ENCODE results near the gene ADGRF3. TPM values are rescaled to one million over a fixed set of nuclear protein-coding genes. Genes with fewer than 3 reads are reported as not detected.

The ADGRF3 gene
- polyA plus RNA-seq, 1 of the 3 experiments (the other 2 are of a cell fraction): 0.31 TPM

DNA sequence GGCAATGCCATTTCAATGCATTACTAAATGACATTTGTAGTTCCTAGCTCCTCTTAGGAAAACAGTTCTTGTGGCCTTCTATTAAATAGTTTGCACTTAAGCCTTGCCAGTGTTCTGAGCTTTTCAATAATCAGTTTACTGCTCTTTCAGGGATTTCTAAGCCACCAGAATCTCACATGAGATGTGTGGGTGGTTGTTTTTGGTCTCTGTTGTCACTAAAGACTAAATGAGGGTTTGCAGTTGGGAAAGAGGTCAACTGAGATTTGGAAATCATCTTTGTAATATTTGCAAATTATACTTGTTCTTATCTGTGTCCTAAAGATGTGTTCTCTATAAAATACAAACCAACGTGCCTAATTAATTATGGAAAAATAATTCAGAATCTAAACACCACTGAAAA is 56.6 kb downstream of the ADGRF3 start:
- H3K4me3 ChIP-seq (ENCODE audit: low read depth in 2 of 2, low read length in 1 of 2): no peak overlapping the region
- no peaks in the 10 kb centered on the region for H3K9me2 ChIP-seq
- no peak overlapping the region for H3K27ac ChIP-seq (ENCODE audit: low read depth in 2 of 2, low read length in 1 of 2)
- no peaks in the 10 kb centered on the region for H3K4me1 ChIP-seq (ENCODE audit: control insufficient read depth in 1 of 2, insufficient read depth in 2 of 2, low read depth in 1 of 2, low read length in 1 of 2)
- H3K27me3 ChIP-seq (ENCODE audit: insufficient read depth): no peaks in the 10 kb centered on the region
- H3K4me2 ChIP-seq: no peak overlapping the region
- CTCF ChIA-PET: no interaction called here
- H4K20me1 ChIP-seq (ENCODE audit: insufficient read depth): no peaks in the 10 kb centered on the region
- H3K79me2 ChIP-seq (ENCODE audit: insufficient read depth): no peaks in the 10 kb centered on the region
- TF ChIP-seq, protein P1, sequence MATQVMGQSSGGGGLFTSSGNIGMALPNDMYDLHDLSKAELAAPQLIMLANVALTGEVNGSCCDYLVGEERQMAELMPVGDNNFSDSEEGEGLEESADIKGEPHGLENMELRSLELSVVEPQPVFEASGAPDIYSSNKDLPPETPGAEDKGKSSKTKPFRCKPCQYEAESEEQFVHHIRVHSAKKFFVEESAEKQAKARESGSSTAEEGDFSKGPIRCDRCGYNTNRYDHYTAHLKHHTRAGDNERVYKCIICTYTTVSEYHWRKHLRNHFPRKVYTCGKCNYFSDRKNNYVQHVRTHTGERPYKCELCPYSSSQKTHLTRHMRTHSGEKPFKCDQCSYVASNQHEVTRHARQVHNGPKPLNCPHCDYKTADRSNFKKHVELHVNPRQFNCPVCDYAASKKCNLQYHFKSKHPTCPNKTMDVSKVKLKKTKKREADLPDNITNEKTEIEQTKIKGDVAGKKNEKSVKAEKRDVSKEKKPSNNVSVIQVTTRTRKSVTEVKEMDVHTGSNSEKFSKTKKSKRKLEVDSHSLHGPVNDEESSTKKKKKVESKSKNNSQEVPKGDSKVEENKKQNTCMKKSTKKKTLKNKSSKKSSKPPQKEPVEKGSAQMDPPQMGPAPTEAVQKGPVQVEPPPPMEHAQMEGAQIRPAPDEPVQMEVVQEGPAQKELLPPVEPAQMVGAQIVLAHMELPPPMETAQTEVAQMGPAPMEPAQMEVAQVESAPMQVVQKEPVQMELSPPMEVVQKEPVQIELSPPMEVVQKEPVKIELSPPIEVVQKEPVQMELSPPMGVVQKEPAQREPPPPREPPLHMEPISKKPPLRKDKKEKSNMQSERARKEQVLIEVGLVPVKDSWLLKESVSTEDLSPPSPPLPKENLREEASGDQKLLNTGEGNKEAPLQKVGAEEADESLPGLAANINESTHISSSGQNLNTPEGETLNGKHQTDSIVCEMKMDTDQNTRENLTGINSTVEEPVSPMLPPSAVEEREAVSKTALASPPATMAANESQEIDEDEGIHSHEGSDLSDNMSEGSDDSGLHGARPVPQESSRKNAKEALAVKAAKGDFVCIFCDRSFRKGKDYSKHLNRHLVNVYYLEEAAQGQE (IDR thresholded peaks at IDR 0.05; ENCODE audit: low read depth, low read length): no peak
- no peak for TF ChIP-seq TCF12 (IDR thresholded peaks at IDR 0.05)
- TF ChIP-seq NFIC (IDR thresholded peaks at IDR 0.05; ENCODE audit: borderline replicate concordance): no peak
- TF ChIP-seq FOSL2 (IDR thresholded peaks at IDR 0.05; ENCODE audit: borderline replicate concordance, low read depth): no peak
- TF ChIP-seq, protein P2, sequence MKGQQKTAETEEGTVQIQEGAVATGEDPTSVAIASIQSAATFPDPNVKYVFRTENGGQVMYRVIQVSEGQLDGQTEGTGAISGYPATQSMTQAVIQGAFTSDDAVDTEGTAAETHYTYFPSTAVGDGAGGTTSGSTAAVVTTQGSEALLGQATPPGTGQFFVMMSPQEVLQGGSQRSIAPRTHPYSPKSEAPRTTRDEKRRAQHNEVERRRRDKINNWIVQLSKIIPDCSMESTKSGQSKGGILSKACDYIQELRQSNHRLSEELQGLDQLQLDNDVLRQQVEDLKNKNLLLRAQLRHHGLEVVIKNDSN (IDR thresholded peaks at IDR 0.05; ENCODE audit: borderline replicate concordance, low read depth): no peak
- TF ChIP-seq JUND (IDR thresholded peaks at IDR 0.05): no peak
- TF ChIP-seq EP300 (IDR thresholded peaks at IDR 0.05; ENCODE audit: borderline replicate concordance in 1 of 2, low read depth in 1 of 2, low read length in 1 of 2): no peak
- 90% methylated on average over 1 of the region's 1 CpG for WGBS (ENCODE audit: low lambda C conversion rate)
- H3K9ac ChIP-seq: no peak overlapping the region
- POLR2A ChIA-PET: no interaction called here
- no peak overlapping the region for H2AFZ ChIP-seq (ENCODE audit: low read depth)
- peaks cover 5% of the 10 kb centered on the region for H3F3A ChIP-seq (replicated peaks; ENCODE audit: insufficient read depth)
- DNase-seq: no peak
- peaks cover 21 to 28% of the 10 kb centered on the region in 2 experiments for H3K36me3 ChIP-seq (replicated peaks in 1 of 2; ENCODE audit: control insufficient read depth in 1 of 2, insufficient read depth in 2 of 2, low read length in 1 of 2)
- no peaks in the 10 kb centered on the region for H3K9me3 ChIP-seq

DNA sequence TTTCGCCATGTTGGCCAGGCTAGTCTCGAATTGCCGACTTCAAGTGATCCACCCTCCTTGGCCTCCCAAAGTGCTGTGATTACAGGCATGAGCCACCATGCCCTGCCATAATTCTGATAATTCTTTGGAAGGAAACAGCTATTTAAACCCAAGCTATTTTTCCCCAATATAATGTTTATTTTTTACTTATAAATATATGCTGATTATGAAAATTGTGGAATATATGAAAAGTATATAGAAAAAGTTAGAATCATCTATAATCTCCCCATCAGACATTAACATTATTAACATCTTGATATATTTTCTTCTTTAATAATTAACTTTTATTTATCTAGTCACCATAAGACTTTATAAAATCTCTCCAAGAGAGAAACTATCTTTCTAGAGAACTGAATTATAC is 60.7 kb downstream of the ADGRF3 start:
- no peak for DNase-seq
- Histone ChIP-seq H3K36me3 (replicated peaks in 1 of 2; ENCODE audit: control insufficient read depth in 1 of 2, insufficient read depth in 2 of 2, low read length in 1 of 2) (peaks cover 49 to 60% of the 10 kb centered on the region in 2 experiments), H3K4me2 (no peak overlapping the region), H3K9me2 (no peaks in the 10 kb centered on the region), H3K4me3 (ENCODE audit: low read depth in 2 of 2, low read length in 1 of 2) (no peak overlapping the region), H4K20me1 (ENCODE audit: insufficient read depth) (no peaks in the 10 kb centered on the region), H3K27ac (ENCODE audit: low read depth in 2 of 2, low read length in 1 of 2) (no peak overlapping the region), H3K9me3 (no peaks in the 10 kb centered on the region), H3K79me2 (ENCODE audit: insufficient read depth) (no peaks in the 10 kb centered on the region), H3K27me3 (ENCODE audit: insufficient read depth) (no peaks in the 10 kb centered on the region), H3K9ac (no peak overlapping the region), H2AFZ (ENCODE audit: low read depth) (no peak overlapping the region), H3K4me1 (ENCODE audit: control insufficient read depth in 1 of 2, insufficient read depth in 2 of 2, low read depth in 1 of 2, low read length in 1 of 2) (no peaks in the 10 kb centered on the region), H3F3A (replicated peaks; ENCODE audit: insufficient read depth) (peaks cover 10% of the 10 kb centered on the region)
- ChIA-PET POLR2A (no interaction called here), CTCF (interaction anchor here (0.7 to 1.2 kb wide), 2 partner anchors 22 to 210 kb away, joined by 3 read pairs; no protein-coding TSS in a partner anchor)
- 100% methylated on average over 3 of the region's 3 CpGs for WGBS (ENCODE audit: low lambda C conversion rate)
- TF ChIP-seq NRF1 (IDR thresholded peaks at IDR 0.05; ENCODE audit: low read depth, low read length): no peak
- TF ChIP-seq CHD2 (IDR thresholded peaks at IDR 0.05; ENCODE audit: low read length, partially characterized antibody): no peak
- TF ChIP-seq POLR2AphosphoS5 (IDR thresholded peaks at IDR 0.05; ENCODE audit: low read depth, low read length): no peak
- TF ChIP-seq TCF12 (IDR thresholded peaks at IDR 0.05): no peak
- no peak for TF ChIP-seq GATA2 (CRISPR knock-in tag; IDR thresholded peaks at IDR 0.05)
- no peak for TF ChIP-seq MEF2A (IDR thresholded peaks at IDR 0.05; ENCODE audit: borderline replicate concordance, low read depth)
- TF ChIP-seq FOXM1 (IDR thresholded peaks at IDR 0.05; ENCODE audit: low read depth): no peak
- TF ChIP-seq RAD21 (IDR thresholded peaks at IDR 0.05; ENCODE audit: low read length): no peak
- no peak for TF ChIP-seq RCOR1 (IDR thresholded peaks at IDR 0.05; ENCODE audit: low read length)
- TF ChIP-seq, protein P3, sequence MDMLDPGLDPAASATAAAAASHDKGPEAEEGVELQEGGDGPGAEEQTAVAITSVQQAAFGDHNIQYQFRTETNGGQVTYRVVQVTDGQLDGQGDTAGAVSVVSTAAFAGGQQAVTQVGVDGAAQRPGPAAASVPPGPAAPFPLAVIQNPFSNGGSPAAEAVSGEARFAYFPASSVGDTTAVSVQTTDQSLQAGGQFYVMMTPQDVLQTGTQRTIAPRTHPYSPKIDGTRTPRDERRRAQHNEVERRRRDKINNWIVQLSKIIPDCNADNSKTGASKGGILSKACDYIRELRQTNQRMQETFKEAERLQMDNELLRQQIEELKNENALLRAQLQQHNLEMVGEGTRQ (IDR thresholded peaks at IDR 0.05; ENCODE audit: borderline replicate concordance, low read depth, low read length): no peak
- TF ChIP-seq SIN3A (IDR thresholded peaks at IDR 0.05; ENCODE audit: borderline replicate concordance, low read depth, low read length): no peak
- TF ChIP-seq, protein P2 (IDR thresholded peaks at IDR 0.05; ENCODE audit: borderline replicate concordance, low read depth): no peak
- TF ChIP-seq TAF1 (IDR thresholded peaks at IDR 0.05; ENCODE audit: borderline replicate concordance, low read depth, low read length): no peak
- no peak for TF ChIP-seq GABPA (IDR thresholded peaks at IDR 0.05; ENCODE audit: low read depth)
- TF ChIP-seq, protein P4, sequence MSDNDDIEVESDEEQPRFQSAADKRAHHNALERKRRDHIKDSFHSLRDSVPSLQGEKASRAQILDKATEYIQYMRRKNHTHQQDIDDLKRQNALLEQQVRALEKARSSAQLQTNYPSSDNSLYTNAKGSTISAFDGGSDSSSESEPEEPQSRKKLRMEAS (IDR thresholded peaks at IDR 0.05; ENCODE audit: low read depth): no peak
- no peak for TF ChIP-seq FOSL2 (IDR thresholded peaks at IDR 0.05; ENCODE audit: borderline replicate concordance, low read depth)
- no peak for TF ChIP-seq JUND (IDR thresholded peaks at IDR 0.05)

Data from SK-N-SH (cell line).